HepG2 (cell line): ENCODE results near the gene PPP1R12C. TPM values are rescaled to one million over a fixed set of nuclear protein-coding genes. Genes with fewer than 3 reads are reported as not detected.

ENCODE experiments used
- AKAP8 ChIP-seq: sonication (generic); formaldehyde crosslinking; IDR thresholded peaks from 2 replicates; pipeline ENCODE4 v1.5.1; 2020; ENCODE audit warnings: mild to moderate bottlenecking, missing genetic modification reagents
- CBFB ChIP-seq: sonication (generic); formaldehyde crosslinking; IDR thresholded peaks from 2 replicates; pipeline ENCODE4 v1.4.0; 2020; ENCODE audit warnings: missing genetic modification reagents
- FOXA1 ChIP-seq, 2 experiments: fragments of 450-650 bp in 1 of 2; sonication (generic) in 1 of 2; formaldehyde crosslinking in 1 of 2; IDR thresholded peaks; 2 replicates each; pipeline versions ENCODE4 v1.4.0 to v1.6.1; 2016 to 2020; ENCODE audit warnings: missing genetic modification reagents in 1 of 2
- LBX2 ChIP-seq: sonication (generic); formaldehyde crosslinking; IDR thresholded peaks from 2 replicates; pipeline ENCODE4 v1.5.0; 2020; ENCODE audit warnings: missing genetic modification reagents, mild to moderate bottlenecking, borderline replicate concordance
- PATZ1 ChIP-seq: sonication (generic); formaldehyde crosslinking; IDR thresholded peaks from 2 replicates; pipeline ENCODE4 v1.4.0; 2020; ENCODE audit warnings: missing genetic modification reagents
- PHF20 ChIP-seq: sonication (generic); formaldehyde crosslinking; IDR thresholded peaks from 2 replicates; pipeline ENCODE4 v1.5.0; 2020; ENCODE audit warnings: mild to moderate bottlenecking, missing genetic modification reagents
- PRDM10 ChIP-seq: sonication (generic); formaldehyde crosslinking; IDR thresholded peaks from 2 replicates; pipeline ENCODE4 v1.4.0; 2020; ENCODE audit warnings: low read depth, missing genetic modification reagents
- ZBTB10 ChIP-seq: sonication (generic); formaldehyde crosslinking; IDR thresholded peaks from 2 replicates; pipeline ENCODE4 v1.4.0; 2020; ENCODE audit warnings: missing genetic modification reagents, borderline replicate concordance
- ZBTB33 ChIP-seq: sonication (generic); formaldehyde crosslinking; IDR thresholded peaks from 2 replicates; pipeline ENCODE4 v1.4.0; 2020; ENCODE audit warnings: missing genetic modification reagents
- ZIK1 ChIP-seq: sonication (generic); formaldehyde crosslinking; IDR thresholded peaks from 2 replicates; pipeline ENCODE4 v1.5.0; 2020; ENCODE audit warnings: mild to moderate bottlenecking, low read depth, missing genetic modification reagents, borderline replicate concordance
- polyA plus RNA-seq, 8 experiments: library from polyadenylated mRNA; depleted of rRNA in 3 of 8; stranded (reverse) in 7 of 8; unstranded in 1 of 8; fragments of >200 nt; fragmentation: Illumina TruSeq in 4 of 8; extraction: Trizol in 4 of 8; gene quantifications; 2 replicates each; pipeline versions ENCODE4 v1.2.1 to v1.2.3, GENCODE V29; 2011 to 2016; ENCODE audit warnings: low read depth in 4 of 8, missing spikeins in 1 of 8, mixed read lengths in 1 of 8; ENCODE audit not compliant: insufficient read depth in 1 of 8
- total RNA-seq, 5 experiments: library from RNA; depleted of rRNA; stranded (reverse); fragments of >200 nt; fragmentation: Illumina TruSeq; extraction: Trizol; gene quantifications; 2 replicates each; pipeline ENCODE4 v1.2.3, GENCODE V29; 2016; ENCODE audit warnings: low read depth in 1 of 5

Gene PPP1R12C
- total and polyA plus RNA-seq, 2 of the 13 experiments (the other 11 are each of a cell fraction or from before 2014, with no cell fraction given): 29.7 to 30.3 TPM

GRCh38 chr19:55099557-55100506 is 17.6 kb downstream of the PPP1R12C start (continued):
- TF ChIP-seq ZBTB10 (CRISPR knock-in tag): no peak
- no peak for TF ChIP-seq LBX2 (CRISPR knock-in tag)
- peak; percentile 24; the same call in 1 of the 2 replicates for TF ChIP-seq ZBTB33
- TF ChIP-seq PATZ1 (CRISPR knock-in tag): no peak
- no peak for TF ChIP-seq FOXA1 (IDR thresholded peaks at IDR 0.05)
- TF ChIP-seq FOXA1 (CRISPR knock-in tag; IDR thresholded peaks at IDR 0.05): no peak
- no peak for TF ChIP-seq AKAP8 (CRISPR knock-in tag)
- TF ChIP-seq ZIK1 (CRISPR knock-in tag): no peak
- TF ChIP-seq PHF20 (CRISPR knock-in tag): no peak
- TF ChIP-seq PRDM10 (CRISPR knock-in tag): no peak
- TF ChIP-seq CBFB (CRISPR knock-in tag): no peak
